Measurements from ENCODE around the gene GPR87. TPM values are rescaled to one million over a fixed set of nuclear protein-coding genes. Genes with fewer than 3 reads are reported as not detected.

Gene GPR87
- total RNA-seq, 2 experiments from 2014 or later = not detected

DNA sequence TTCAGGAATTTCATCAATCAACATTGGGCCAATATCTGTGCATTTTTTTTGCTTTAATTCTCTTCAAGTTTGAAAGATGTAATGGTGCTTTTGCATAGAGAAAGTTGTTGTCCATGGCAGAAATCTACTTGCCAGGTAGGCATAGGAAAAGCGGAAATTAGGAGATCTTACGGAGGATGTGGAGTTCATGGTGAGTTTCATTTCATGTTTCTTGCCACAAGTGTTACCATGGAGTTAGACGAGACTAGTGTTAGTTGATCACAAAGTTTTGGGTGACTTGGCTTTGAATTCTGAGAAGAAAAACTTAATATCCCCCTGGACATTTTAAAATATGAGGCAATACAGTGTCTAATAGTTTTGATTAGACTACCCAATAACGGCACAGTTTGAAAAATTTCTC lies 13.8 kb upstream of the GPR87 start:
- no peaks in the 10 kb centered on the region for H3K27me3 ChIP-seq (ENCODE audit: control insufficient read depth in 1 of 2, insufficient read depth in 2 of 2, low read length in 2 of 2)
- peaks cover 19% of the 10 kb centered on the region for H3K27me3 Mint-ChIP-seq
- H3K27ac ChIP-seq (ENCODE audit: low read depth in 1 of 2, low read length in 2 of 2) = no peak overlapping the region
- TF ChIP-seq, protein P1, sequence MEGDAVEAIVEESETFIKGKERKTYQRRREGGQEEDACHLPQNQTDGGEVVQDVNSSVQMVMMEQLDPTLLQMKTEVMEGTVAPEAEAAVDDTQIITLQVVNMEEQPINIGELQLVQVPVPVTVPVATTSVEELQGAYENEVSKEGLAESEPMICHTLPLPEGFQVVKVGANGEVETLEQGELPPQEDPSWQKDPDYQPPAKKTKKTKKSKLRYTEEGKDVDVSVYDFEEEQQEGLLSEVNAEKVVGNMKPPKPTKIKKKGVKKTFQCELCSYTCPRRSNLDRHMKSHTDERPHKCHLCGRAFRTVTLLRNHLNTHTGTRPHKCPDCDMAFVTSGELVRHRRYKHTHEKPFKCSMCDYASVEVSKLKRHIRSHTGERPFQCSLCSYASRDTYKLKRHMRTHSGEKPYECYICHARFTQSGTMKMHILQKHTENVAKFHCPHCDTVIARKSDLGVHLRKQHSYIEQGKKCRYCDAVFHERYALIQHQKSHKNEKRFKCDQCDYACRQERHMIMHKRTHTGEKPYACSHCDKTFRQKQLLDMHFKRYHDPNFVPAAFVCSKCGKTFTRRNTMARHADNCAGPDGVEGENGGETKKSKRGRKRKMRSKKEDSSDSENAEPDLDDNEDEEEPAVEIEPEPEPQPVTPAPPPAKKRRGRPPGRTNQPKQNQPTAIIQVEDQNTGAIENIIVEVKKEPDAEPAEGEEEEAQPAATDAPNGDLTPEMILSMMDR (IDR thresholded peaks at IDR 0.05) = no peak
- H3K4me1 Mint-ChIP-seq (ENCODE audit: low read depth) = no peaks in the 10 kb centered on the region
- no peaks in the 10 kb centered on the region for H3K9me3 ChIP-seq (ENCODE audit: control insufficient read depth in 1 of 2, insufficient read depth in 1 of 2, low read length in 2 of 2)
- no peak for ATAC-seq (ENCODE audit: poor library complexity)
- H3K4me1 ChIP-seq (ENCODE audit: insufficient read depth, low read length) = no peaks in the 10 kb centered on the region
- H3K27ac Mint-ChIP-seq = no peak overlapping the region
- ChIA-PET CTCF (no interaction called here), POLR2A (interaction anchor here (0.5 kb wide), 1 partner anchor 232 kb away, joined by 3 read pairs; no protein-coding TSS in a partner anchor)
- H3K4me3 Mint-ChIP-seq = no peak overlapping the region
- H3K36me3 ChIP-seq (ENCODE audit: insufficient read depth, low read length) = no peaks in the 10 kb centered on the region
- no peaks in the 10 kb centered on the region for H3K36me3 Mint-ChIP-seq (ENCODE audit: low read depth)
- no peaks in the 10 kb centered on the region for H3K9me3 Mint-ChIP-seq
- no peak for DNase-seq
- H3K4me3 ChIP-seq (ENCODE audit: low read length) = no peak overlapping the region
- intact Hi-C loops (cut with DNase I, micrococcal nuclease) = no loop called here

DNA sequence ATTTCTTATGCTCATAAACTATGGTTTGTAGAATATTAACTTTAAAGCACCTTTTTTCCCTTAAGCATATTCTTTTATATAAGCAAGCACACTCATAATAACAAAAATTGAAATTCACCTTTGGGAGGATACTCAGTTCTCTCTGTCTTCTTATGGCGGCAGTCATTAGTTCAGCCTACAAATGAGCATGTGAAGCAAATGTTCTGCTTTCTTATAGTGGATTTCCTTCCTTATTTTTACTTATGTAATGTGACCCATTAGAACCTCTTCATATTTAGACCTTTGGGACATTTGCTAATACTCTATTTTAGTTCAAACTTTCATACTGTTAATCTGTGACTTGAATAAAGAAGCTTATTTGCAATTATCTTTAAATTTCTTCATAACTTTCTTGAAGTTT lies 12.7 kb upstream of the GPR87 start, which contains the start of gene P2RY13:
Gene P2RY13, minus strand, starts transcription at position 187 of the 400 bp plus-strand sequence. Its CDS starts 21 bp downstream, at position 166.
- Histone ChIP-seq H3K27me3 (ENCODE audit: control insufficient read depth in 1 of 2, insufficient read depth in 2 of 2, low read length in 2 of 2) (no peaks in the 10 kb centered on the region), H3K4me1 (ENCODE audit: insufficient read depth, low read length) (no peaks in the 10 kb centered on the region), H3K4me3 (ENCODE audit: low read length) (peak within 1 kb of the TSS; percentile 34), H3K36me3 (ENCODE audit: insufficient read depth, low read length) (no peaks in the 10 kb centered on the region), H3K9me3 (ENCODE audit: control insufficient read depth in 1 of 2, insufficient read depth in 1 of 2, low read length in 2 of 2) (no peaks in the 10 kb centered on the region), H3K27ac (ENCODE audit: low read depth in 1 of 2, low read length in 2 of 2) (no peak within 1 kb of the TSS)
- H3K4me1 Mint-ChIP-seq (ENCODE audit: low read depth) = no peaks in the 10 kb centered on the region
- peaks cover 19% of the 10 kb centered on the region for H3K27me3 Mint-ChIP-seq
- CTCF ChIA-PET = no interaction called here
- no peak within 1 kb of the TSS for H3K4me3 Mint-ChIP-seq
- ATAC-seq (ENCODE audit: poor library complexity) = no peak
- TF ChIP-seq, protein P1 (IDR thresholded peaks at IDR 0.05) = no peak
- H3K36me3 Mint-ChIP-seq (ENCODE audit: low read depth) = no peaks in the 10 kb centered on the region
- POLR2A ChIA-PET = no interaction called here
- no peaks in the 10 kb centered on the region for H3K9me3 Mint-ChIP-seq
- peak in 1 of 14 experiments; percentile 13 for DNase-seq
- intact Hi-C loops (cut with DNase I, micrococcal nuclease) = loop anchor here in 1 of 2 experiments (5.0 kb wide), 1 partner anchor 102 kb away; no protein-coding TSS in a partner anchor
- no peak within 1 kb of the TSS for H3K27ac Mint-ChIP-seq

DNA sequence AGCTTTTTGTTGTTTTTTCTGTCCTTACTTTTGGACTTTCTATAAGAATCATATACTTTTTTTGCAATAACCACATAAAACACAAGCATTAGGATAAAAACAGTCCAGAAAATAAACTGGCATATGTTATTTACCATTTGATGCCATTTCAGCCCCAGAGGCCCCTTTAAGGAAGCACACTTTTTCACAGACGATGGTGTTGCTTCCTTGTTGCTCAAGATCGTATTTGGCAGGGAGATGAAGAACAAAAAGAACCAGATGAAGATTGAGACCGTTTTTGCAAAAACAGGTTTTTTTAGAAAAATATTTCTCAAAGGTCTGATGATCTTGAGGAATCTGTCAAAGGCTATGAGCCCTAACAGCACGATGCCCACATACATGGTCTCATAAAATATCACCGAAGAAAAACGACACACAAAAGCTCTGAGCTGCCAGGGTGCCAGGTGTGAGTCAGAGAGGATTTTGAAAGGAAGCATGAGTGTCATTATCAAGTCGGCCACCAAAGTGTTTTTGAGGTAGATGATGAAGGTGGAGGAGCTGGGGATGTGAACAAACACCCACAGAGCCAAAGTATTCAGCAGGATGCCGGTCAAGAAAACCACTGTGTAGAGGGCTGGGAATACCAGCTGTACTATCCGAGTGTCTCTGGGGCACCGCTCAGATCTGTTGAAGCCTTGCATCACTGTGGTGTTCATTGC lies 11.8 kb upstream of the GPR87 start:
- Histone ChIP-seq H3K4me1 (ENCODE audit: insufficient read depth, low read length) (no peaks in the 10 kb centered on the region), H3K4me3 (ENCODE audit: low read length) (peak overlapping the region; percentile 34), H3K27ac (ENCODE audit: low read depth in 1 of 2, low read length in 2 of 2) (no peak overlapping the region), H3K9me3 (ENCODE audit: control insufficient read depth in 1 of 2, insufficient read depth in 1 of 2, low read length in 2 of 2) (no peaks in the 10 kb centered on the region), H3K27me3 (ENCODE audit: control insufficient read depth in 1 of 2, insufficient read depth in 2 of 2, low read length in 2 of 2) (no peaks in the 10 kb centered on the region), H3K36me3 (ENCODE audit: insufficient read depth, low read length) (no peaks in the 10 kb centered on the region)
- CTCF ChIA-PET = interaction anchor here (0.6 to 1.2 kb wide), 4 partner anchors 42 to 165 kb away, joined by 3 to 6 read pairs (median 3); no protein-coding TSS in a partner anchor
- POLR2A ChIA-PET = interaction anchor here (0.6 kb wide), 1 partner anchor 128 kb away, joined by 4 read pairs; no protein-coding TSS in a partner anchor
- peak in 5 of 14 experiments; percentile 0 to 47 (median 37) for DNase-seq
- TF ChIP-seq, protein P1 (IDR thresholded peaks at IDR 0.05) = no peak
- H3K4me1 Mint-ChIP-seq (ENCODE audit: low read depth) = no peaks in the 10 kb centered on the region
- H3K36me3 Mint-ChIP-seq (ENCODE audit: low read depth) = no peaks in the 10 kb centered on the region
- H3K4me3 Mint-ChIP-seq = no peak overlapping the region
- ATAC-seq (ENCODE audit: poor library complexity) = peak; percentile 54
- peaks cover 19% of the 10 kb centered on the region for H3K27me3 Mint-ChIP-seq
- no peak overlapping the region for H3K27ac Mint-ChIP-seq
- no peaks in the 10 kb centered on the region for H3K9me3 Mint-ChIP-seq
- intact Hi-C loops (cut with DNase I, micrococcal nuclease) = loop anchor here in 1 of 2 experiments (5.0 kb wide), 1 partner anchor 101 kb away; no protein-coding TSS in a partner anchor

Measured in CD4-positive, alpha-beta T cell (primary cell).